GM12891 (cell line): ENCODE results near the gene PDGFD.

Experiments
- POLR2A ChIP-seq: IDR thresholded peaks from 2 replicates; pipeline ENCODE4 v1.6.1; 2011; ENCODE audit warnings: low read depth, low read length, control low read depth
- POLR2AphosphoS5 ChIP-seq: IDR thresholded peaks from 2 replicates; pipeline ENCODE4 v1.6.1; 2011; ENCODE audit warnings: low read depth, low read length, control low read depth
- SPI1 ChIP-seq: IDR thresholded peaks from 2 replicates; pipeline ENCODE4 v1.6.1; 2011; ENCODE audit warnings: low read depth, low read length, control low read depth
- TAF1 ChIP-seq: IDR thresholded peaks from 2 replicates; pipeline ENCODE4 v1.6.1; 2011; ENCODE audit warnings: low read depth, low read length, control low read depth

GRCh38 chr11:104122836-104123235, 41.1 kb downstream of the PDGFD start:
- TF ChIP-seq POLR2AphosphoS5 = no peak
- TF ChIP-seq SPI1 = no peak
- TF ChIP-seq POLR2A = no peak
- no peak for TF ChIP-seq TAF1
